Right ventricle myocardium superior (tissue), 1 donor: ENCODE results near the gene XYLT1. TPM values are rescaled to one million over a fixed set of nuclear protein-coding genes. Genes with fewer than 3 reads are reported as not detected.
A peak's percentile ranks its signal among the peaks of the same experiment; 100 is the strongest.

Experiments
- ATAC-seq: fragments of 200-7000 bp; cut with Tn5 transposase; one replicate; pipeline ENCODE4 v1.9.1; 2020; ENCODE audit warnings: mild to moderate bottlenecking; ENCODE audit not compliant: poor library complexity
- DNase-seq: peaks from one replicate; pipeline ENCODE4 v3.0.0-alpha.2; 2020
- intact Hi-C: fragments of 100-400 bp; cut with DNase I; formaldehyde crosslinking; loops from one replicate; pipeline ENCODE4 v1.11.2; 2022
- total RNA-seq: library from RNA; stranded (reverse); fragmentation: NEBNext Ultra II Directional; extraction: Animal tissue kit (Norgen Biotek cat#: 25700); gene quantifications from one replicate; pipeline ENCODE4 v1.2.1, GENCODE V29; 2021
- donor health status: DM: no; HTN: yes; CAD: no; lungs with severe emphysema.

XYLT1 gene
- total RNA-seq, 1 donor from 2014 or later: 1.7 TPM

GRCh38 chr16:17270683-17271109, 200.1 kb downstream of the XYLT1 start:
- ATAC-seq (peak; percentile 48), DNase-seq (no peak)
- intact Hi-C loops: no loop called here

DNA sequence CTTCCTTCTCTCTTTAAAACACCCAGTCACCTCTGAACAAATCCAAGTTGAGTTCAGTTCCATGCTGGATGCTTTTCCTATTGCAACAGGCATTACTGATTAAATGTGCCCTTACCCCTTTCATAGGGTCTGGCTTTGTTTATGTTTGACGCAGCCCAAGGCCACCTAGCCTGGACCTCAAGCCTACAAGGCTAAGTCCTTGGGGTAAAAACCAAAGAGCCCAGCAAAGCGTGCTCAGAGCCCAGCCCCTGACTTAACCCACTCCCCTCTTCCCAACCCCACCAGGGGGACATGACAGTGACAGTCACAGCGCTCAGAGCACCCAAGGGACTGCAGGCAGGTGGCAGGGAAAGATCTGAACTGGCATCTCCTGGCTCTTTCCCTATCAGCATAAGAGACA, 200.6 kb downstream of the XYLT1 start:
- intact Hi-C loops: no loop called here
- no peak for DNase-seq
- ATAC-seq: no peak

GRCh38 chr16:17269439-17269838, 201.3 kb downstream of the XYLT1 start:
- intact Hi-C loops: no loop called here
- DNase-seq (no peak), ATAC-seq (no peak)

- intact Hi-C loops: no loop called here
- DNase-seq (no peak), ATAC-seq (peak; percentile 71)
These were observed 204.0 kb downstream of the XYLT1 start for GRCh38 chr16:17266608-17267313.

GRCh38 chr16:17265154-17265553, 205.6 kb downstream of the XYLT1 start:
- intact Hi-C loops: no loop called here
- ATAC-seq (no peak), DNase-seq (no peak)

GRCh38 chr16:17261197-17261858, 209.4 kb downstream of the XYLT1 start:
- DNase-seq (no peak), ATAC-seq (no peak)
- intact Hi-C loops: no loop called here

- ATAC-seq: no peak
These were observed 210.4 kb downstream of the XYLT1 start for GRCh38 chr16:17260276-17260849.

GRCh38 chr16:17259751-17260270, 210.9 kb downstream of the XYLT1 start:
- no peak for DNase-seq
- ATAC-seq: no peak
- intact Hi-C loops: no loop called here

More at GRCh38 chr16:17260276-17260849, 210.4 kb downstream of the XYLT1 start:
- no peak for DNase-seq
- intact Hi-C loops: no loop called here

DNA sequence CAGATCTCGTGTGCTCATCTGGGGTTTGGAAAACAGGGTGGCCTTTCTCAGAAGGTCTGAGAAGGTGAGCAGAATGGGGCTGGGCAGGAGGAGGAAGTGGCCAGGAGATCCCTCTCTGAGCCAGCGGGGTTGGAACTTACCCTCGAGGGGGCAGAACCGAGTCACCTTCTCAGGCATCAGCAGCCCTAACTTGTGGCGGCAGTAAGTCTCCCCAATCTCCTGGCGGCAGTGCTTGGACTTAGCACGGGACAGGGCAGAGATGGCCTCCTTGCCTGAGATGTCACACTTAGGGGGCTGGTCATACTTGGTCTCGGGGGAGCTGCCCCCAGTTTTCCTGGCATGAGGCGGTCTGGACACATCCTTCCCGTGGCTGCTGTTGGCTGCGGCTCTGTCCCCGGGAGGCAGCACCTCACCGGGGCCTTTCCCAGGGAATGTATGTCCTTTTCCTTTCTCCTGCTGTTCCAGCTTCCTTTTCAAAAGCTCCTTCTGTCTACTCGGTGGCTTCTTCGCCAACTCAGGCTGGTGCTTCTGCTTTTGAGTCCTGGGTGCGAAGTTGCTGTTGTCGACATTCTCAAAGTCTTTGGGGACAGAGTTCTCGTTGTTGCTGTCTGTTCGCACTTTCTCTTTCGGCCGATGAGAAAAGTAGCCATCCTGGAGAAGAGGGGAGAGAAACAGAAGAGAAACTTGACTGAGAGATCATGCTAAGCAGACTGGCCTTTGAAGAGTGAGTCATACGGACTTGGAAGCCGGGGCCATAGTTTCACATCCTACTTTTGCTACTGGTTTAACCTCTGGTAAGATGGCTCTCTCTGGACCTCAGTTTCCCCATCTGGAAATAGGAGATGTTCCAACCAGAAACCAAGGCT, 211.7 kb downstream of the XYLT1 start:
- ATAC-seq: no peak
- intact Hi-C loops: no loop called here
- DNase-seq: no peak

- ATAC-seq: no peak
- intact Hi-C loops: no loop called here
- DNase-seq: no peak
These were observed 212.6 kb downstream of the XYLT1 start for GRCh38 chr16:17258077-17258599.

DNA sequence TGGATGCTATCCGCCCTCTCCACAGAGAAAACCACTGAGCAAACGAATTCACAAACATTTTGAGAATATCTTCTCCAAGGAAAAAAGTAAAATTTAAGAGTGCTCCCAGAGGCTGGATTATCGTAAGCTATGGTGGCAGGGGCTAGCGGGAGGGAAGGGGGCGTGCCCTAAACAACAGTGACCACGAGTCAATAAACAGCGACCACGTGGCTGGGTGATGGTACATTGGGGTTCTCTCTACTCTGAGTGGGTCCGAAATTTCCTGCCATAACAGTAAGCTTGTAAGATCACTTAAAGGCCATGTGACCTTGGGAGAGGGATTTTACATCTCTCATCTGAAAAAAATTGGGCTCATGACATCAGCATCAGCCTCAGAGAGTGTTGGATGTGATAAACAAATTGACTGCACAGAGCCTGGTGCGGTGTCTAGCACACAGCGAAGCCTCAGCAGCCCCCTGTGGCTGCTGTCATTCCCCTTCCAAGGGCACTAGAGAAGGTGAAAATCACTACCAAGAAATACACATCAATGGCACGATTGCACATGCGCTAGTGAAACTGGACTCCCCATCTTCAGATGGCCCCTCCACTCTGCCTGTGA, 213.2 kb downstream of the XYLT1 start:
- ATAC-seq (no peak), DNase-seq (no peak)
- intact Hi-C loops: no loop called here

GRCh38 chr16:17252701-17253100, 218.1 kb downstream of the XYLT1 start:
- ATAC-seq (no peak), DNase-seq (no peak)
- intact Hi-C loops: no loop called here

- no peak for DNase-seq
- ATAC-seq: no peak
- intact Hi-C loops: no loop called here
These were observed 218.7 kb downstream of the XYLT1 start for GRCh38 chr16:17252064-17252463.

GRCh38 chr16:17251496-17251895, 219.3 kb downstream of the XYLT1 start:
- intact Hi-C loops: no loop called here
- no peak for DNase-seq
- ATAC-seq: no peak

GRCh38 chr16:17246974-17247732, 223.6 kb downstream of the XYLT1 start:
- intact Hi-C loops: no loop called here
- no peak for ATAC-seq
- DNase-seq: no peak

GRCh38 chr16:17246268-17246885, 224.4 kb downstream of the XYLT1 start:
- no peak for ATAC-seq
- intact Hi-C loops: no loop called here
- no peak for DNase-seq

DNA sequence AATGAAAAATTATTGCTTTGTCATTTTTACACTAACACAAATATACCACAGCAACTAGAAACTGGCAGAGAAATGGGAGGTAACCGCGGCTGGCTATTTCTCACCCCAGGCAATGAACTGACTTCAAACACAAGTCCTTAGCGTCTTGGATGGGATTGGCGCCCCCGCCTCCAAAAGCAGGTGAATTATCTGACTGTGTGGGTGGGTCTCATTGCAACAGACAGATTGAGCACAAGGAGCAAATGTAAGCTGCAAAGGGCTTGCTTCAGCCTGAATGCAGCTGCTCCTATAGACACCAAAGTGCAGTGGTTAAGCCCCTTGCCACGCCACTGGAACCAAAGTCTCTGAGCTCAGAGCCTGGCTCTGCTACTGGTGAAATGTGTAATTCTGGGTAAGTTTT, 225.0 kb downstream of the XYLT1 start:
- no peak for DNase-seq

More for the DNA sequence above, 225.0 kb downstream of the XYLT1 start:
- ATAC-seq: no peak
- intact Hi-C loops: no loop called here
